Measurements from ENCODE around the gene CPNE7.

- TF ChIP-seq POLR2A (IDR thresholded peaks at IDR 0.05; ENCODE audit: low read depth, low read length) (no peak), CTCF (conservative IDR thresholded peaks at IDR 0.05; ENCODE audit: low read depth, low read length) (no peak), USF2 (IDR thresholded peaks at IDR 0.05; ENCODE audit: low read depth, low read length) (no peak), CEBPB (IDR thresholded peaks at IDR 0.05; ENCODE audit: low read depth, low read length) (no peak), CHD1 (IDR thresholded peaks at IDR 0.05; ENCODE audit: low read depth, low read length) (no peak), RCOR1 (IDR thresholded peaks at IDR 0.05; ENCODE audit: insufficient replicate concordance, low read length) (no peak), RAD21 (IDR thresholded peaks at IDR 0.05; ENCODE audit: low read length) (no peak), RFX5 (IDR thresholded peaks at IDR 0.05; ENCODE audit: low read depth, low read length) (no peak), SMC3 (IDR thresholded peaks at IDR 0.05; ENCODE audit: low read depth, low read length) (no peak)
Measured at GRCh38 chr16:89571636-89572035, 3.9 kb upstream of the CPNE7 start.
